Measurements from ENCODE around the gene CD74. TPM values are rescaled to one million over a fixed set of nuclear protein-coding genes. Genes with fewer than 3 reads are reported as not detected.
"Not testable (repeated sequence)": the region's sequence is repeated elsewhere in the genome, so short reads cannot be mapped to it uniquely, and the experiment has no call there.

Gene CD74
- total RNA-seq, 2 donors from 2014 or later, result 425 to 612 TPM

DNA sequence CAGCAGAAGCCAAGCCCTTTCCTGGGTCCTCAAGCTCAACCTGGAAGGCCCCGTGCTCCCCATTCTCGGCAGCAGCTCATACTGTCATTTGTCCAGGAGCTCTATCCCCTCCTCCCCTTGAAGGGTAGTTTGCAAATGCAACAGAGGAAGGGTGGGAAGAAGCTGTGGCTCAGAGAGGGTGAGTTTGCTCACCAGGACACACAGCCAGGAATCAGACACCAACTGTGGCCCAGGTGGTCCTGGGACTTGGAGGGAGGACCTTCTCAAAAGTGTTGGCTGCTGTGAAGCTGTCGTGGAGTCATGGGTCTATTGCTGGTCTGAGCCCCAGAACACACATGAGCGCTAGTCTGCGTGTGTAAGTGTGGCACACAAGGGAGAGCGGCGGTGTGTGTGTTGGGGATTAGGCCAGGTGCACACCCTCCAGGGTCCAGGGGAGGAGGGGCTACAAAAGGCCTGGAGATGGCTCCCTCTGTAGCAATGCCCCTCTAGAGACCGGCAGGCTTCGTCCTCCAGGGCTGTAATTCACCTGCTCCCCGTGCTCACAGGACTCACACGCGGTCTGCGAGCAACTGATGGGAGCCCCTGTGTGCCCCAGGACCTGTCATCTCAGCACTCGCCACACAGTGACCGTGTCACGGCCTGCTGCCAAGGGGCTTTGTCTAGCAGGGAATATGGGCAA lies 45.0 kb upstream of the CD74 start:
- Histone ChIP-seq H3K4me1 (replicated peaks) (no peaks in the 10 kb centered on the region), H3K4me3 (no peak overlapping the region), H3K9me3 (no peaks in the 10 kb centered on the region), H3K27me3 (replicated peaks; ENCODE audit: insufficient read depth) (no peaks in the 10 kb centered on the region), H3K36me3 (no peaks in the 10 kb centered on the region), H3K27ac (no peak overlapping the region)
- 82% methylated on average over 16 of the region's 16 CpGs for WGBS
- TF ChIP-seq, protein P1, sequence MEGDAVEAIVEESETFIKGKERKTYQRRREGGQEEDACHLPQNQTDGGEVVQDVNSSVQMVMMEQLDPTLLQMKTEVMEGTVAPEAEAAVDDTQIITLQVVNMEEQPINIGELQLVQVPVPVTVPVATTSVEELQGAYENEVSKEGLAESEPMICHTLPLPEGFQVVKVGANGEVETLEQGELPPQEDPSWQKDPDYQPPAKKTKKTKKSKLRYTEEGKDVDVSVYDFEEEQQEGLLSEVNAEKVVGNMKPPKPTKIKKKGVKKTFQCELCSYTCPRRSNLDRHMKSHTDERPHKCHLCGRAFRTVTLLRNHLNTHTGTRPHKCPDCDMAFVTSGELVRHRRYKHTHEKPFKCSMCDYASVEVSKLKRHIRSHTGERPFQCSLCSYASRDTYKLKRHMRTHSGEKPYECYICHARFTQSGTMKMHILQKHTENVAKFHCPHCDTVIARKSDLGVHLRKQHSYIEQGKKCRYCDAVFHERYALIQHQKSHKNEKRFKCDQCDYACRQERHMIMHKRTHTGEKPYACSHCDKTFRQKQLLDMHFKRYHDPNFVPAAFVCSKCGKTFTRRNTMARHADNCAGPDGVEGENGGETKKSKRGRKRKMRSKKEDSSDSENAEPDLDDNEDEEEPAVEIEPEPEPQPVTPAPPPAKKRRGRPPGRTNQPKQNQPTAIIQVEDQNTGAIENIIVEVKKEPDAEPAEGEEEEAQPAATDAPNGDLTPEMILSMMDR (IDR thresholded peaks at IDR 0.05), result no peak
- TF ChIP-seq POLR2A (IDR thresholded peaks at IDR 0.05) (no peak), POLR2AphosphoS5 (IDR thresholded peaks at IDR 0.05) (no peak)
- DNase-seq (ENCODE audit: low spot score), result no peak
- intact Hi-C loops (cut with DNase I), result no loop called here

DNA sequence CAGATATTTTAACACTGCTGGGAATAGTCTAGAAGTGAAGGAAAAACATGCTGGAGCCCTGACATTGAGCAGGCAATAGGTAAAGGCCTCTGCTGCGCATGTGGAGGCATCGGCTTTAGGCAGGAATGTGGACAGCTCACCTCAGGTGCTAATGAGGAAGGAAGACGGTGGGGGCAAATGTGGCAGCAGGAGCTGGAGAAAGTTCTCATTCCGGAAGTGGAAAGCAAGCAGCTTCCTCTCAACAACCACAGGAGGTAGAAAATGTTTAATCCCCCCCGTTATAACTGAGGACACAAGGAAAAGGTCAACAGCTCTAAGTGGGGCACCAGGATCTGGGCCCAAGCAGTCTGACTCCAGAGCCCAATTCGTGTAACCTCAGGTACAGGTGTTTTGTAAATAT lies 44.4 kb upstream of the CD74 start:
- Histone ChIP-seq H3K4me1 (replicated peaks) (no peaks in the 10 kb centered on the region), H3K27me3 (replicated peaks; ENCODE audit: insufficient read depth) (no peaks in the 10 kb centered on the region), H3K4me3 (no peak overlapping the region), H3K9me3 (no peaks in the 10 kb centered on the region), H3K27ac (no peak overlapping the region), H3K36me3 (no peaks in the 10 kb centered on the region)
- intact Hi-C loops (cut with DNase I), result no loop called here
- TF ChIP-seq POLR2A (IDR thresholded peaks at IDR 0.05) (no peak), POLR2AphosphoS5 (IDR thresholded peaks at IDR 0.05) (no peak)
- TF ChIP-seq, protein P1 (IDR thresholded peaks at IDR 0.05), result no peak
- DNase-seq (ENCODE audit: low spot score), result no peak
- 67% methylated on average over 6 of the region's 6 CpGs for WGBS

DNA sequence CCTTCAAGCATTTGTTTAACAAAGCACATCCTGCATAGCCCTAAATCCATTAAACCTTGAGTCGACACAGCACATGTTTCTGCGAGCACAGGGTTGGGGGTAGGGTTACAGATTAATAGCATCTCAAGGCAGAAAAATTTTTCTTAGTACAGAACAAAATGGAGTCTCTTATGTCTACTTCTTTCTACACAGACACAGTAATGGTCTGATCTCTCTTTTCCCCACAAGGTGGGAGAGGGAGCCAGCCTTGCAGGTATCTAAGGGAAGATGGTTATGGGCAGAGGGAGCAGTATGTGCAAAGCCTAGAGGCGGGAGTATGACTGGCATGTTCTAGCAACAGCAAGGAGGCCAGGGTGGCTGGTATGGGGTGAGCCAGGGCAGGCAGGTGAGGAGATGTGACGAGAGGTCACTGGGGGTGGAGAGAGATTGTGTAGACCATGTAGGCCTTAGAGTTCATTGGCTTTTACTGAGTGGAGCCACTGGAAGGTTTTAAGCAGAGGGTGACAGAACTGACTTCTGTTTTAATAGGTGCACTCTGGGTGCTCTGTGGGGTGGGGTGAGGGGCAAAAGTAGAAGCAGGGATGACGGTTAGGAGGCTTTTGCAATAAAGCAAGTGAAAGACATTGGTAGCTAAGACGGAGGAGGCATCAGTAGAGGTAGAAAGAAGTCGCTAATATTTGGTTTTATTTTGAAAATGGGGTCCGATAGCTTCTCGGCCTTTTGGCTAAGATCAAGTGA lies 42.0 kb upstream of the CD74 start:
- Histone ChIP-seq H3K36me3 (no peaks in the 10 kb centered on the region), H3K4me1 (replicated peaks) (no peaks in the 10 kb centered on the region), H3K4me3 (no peak overlapping the region), H3K27ac (no peak overlapping the region), H3K27me3 (replicated peaks; ENCODE audit: insufficient read depth) (no peaks in the 10 kb centered on the region), H3K9me3 (no peaks in the 10 kb centered on the region)
- no peak for DNase-seq (ENCODE audit: low spot score)
- WGBS, result 75% methylated on average over 9 of the region's 9 CpGs
- TF ChIP-seq POLR2AphosphoS5 (IDR thresholded peaks at IDR 0.05), result no peak
- TF ChIP-seq, protein P1 (IDR thresholded peaks at IDR 0.05), result no peak
- no peak for TF ChIP-seq POLR2A (IDR thresholded peaks at IDR 0.05)
- intact Hi-C loops (cut with DNase I), result no loop called here

DNA sequence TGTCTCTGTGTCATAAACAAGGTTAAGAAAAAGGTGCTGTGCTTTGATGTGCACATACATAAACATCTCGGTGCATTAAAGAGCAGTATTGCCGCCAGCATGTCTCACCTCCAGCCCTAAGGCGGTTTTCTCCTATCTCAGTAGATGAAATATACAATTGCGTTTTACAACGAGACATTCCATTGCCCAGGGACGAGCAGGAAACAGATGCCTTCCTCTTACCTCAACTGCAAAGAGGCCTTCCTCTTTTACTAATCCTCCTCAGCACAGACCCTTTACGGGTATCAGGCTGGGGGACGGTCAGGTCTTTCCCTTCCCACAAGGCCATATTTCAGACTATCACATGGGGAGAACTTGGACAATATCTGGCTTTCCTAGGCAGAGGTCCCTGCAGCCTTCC lies 41.3 kb upstream of the CD74 start:
- intact Hi-C loops (cut with DNase I); H3K36me3 ChIP-seq; H3K4me3 ChIP-seq; H3K9me3 ChIP-seq; H3K27me3 ChIP-seq (replicated peaks; ENCODE audit: insufficient read depth); DNase-seq (ENCODE audit: low spot score); H3K4me1 ChIP-seq (replicated peaks); H3K27ac ChIP-seq: not testable (repeated sequence)
- WGBS, result 45% methylated on average over 8 of the region's 8 CpGs

DNA sequence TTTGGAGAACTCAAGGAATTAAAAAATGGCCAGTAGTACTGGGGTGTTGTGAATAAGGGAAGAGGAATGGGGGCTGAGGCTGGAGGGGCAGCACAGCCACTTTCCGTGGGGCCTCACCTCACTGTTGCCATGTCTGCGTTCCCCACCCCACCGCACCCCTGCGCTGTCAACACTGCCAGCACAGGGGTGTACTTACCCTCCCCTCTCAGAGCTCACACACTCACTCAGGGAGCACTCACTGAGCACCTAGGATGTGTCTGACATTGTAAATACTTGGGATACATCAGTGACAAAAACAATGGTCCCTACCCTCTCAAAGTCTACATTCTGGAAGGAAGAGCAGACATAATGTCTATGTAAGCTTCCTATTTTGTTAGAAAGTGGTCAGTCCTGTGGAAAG lies 40.2 kb upstream of the CD74 start:
- Histone ChIP-seq H3K4me3 (no peak overlapping the region), H3K9me3 (no peaks in the 10 kb centered on the region), H3K4me1 (replicated peaks) (no peaks in the 10 kb centered on the region), H3K27me3 (replicated peaks; ENCODE audit: insufficient read depth) (no peaks in the 10 kb centered on the region), H3K27ac (no peak overlapping the region), H3K36me3 (peaks cover 0 to 1% of the 10 kb centered on the region in 2 donors)
- 93% methylated on average over 4 of the region's 4 CpGs for WGBS
- intact Hi-C loops (cut with DNase I), result no loop called here
- DNase-seq (ENCODE audit: low spot score), result no peak
- TF ChIP-seq, protein P1 (IDR thresholded peaks at IDR 0.05), result no peak
- TF ChIP-seq POLR2AphosphoS5 (IDR thresholded peaks at IDR 0.05) (no peak), POLR2A (IDR thresholded peaks at IDR 0.05) (no peak)

Data from prostate gland (tissue), 2 donors.